HG02798 (cell line): ENCODE measurements around the gene HNF1A.

Source experiments
- ATAC-seq: cut with Tn5 transposase; IDR thresholded peaks from one replicate; pipeline ENCODE4 v1.9.1; 2021; ENCODE audit warnings: mild to moderate bottlenecking; ENCODE audit not compliant: unreplicated experiment, poor library complexity

Gene HNF1A

DNA sequence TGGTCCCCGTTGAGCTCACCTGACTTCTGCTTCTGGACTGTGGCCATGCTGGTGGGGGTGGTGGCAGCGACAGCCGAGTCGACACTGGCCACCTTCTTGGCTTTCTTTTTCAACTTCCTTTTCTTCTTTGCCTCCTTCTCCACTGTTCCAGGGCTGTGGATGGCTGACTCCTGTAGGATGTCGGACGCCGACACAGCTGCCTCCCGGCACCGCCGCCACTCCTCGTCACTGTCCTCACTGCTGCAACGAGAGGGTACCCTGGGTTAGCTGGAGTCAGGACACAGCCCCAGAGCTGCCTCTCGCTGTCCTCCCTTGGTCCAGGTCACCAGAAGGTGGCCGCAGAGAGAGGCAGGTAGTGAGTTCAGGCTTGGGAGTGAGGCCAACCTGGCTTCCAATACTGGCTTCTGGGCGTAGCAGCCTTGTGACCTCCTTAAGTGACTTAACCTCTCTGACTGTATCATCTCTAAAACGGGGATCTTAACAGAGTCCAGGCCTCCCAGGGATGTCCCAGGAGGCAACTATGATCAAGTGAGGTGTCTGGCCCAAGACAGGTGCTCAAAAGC is 26.0 kb downstream of the HNF1A start:
- no peak for ATAC-seq

DNA sequence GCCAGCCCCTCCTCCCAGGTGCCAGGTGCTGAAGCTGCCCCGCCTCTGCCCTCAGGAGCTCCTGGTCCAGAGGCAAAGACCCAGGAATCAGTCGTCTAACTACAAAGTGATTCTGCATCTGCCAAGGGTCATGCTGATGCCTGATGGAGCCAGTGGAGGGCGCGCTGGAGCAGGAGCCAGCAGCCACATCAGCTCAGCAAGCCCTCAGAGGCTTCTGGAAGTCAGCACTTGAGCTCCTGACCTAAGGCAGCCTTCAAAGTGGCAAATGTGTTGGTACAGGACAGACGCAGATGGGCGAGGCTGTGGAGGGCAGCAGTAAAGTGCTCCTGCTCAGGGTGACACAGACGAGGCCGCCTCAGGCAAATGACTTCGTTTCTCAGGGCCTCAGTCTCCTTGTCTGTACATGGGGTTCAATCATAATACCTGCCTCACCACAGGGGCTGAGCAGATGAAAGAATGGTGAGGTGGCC is 27.0 kb downstream of the HNF1A start:
- ATAC-seq, result no peak

DNA sequence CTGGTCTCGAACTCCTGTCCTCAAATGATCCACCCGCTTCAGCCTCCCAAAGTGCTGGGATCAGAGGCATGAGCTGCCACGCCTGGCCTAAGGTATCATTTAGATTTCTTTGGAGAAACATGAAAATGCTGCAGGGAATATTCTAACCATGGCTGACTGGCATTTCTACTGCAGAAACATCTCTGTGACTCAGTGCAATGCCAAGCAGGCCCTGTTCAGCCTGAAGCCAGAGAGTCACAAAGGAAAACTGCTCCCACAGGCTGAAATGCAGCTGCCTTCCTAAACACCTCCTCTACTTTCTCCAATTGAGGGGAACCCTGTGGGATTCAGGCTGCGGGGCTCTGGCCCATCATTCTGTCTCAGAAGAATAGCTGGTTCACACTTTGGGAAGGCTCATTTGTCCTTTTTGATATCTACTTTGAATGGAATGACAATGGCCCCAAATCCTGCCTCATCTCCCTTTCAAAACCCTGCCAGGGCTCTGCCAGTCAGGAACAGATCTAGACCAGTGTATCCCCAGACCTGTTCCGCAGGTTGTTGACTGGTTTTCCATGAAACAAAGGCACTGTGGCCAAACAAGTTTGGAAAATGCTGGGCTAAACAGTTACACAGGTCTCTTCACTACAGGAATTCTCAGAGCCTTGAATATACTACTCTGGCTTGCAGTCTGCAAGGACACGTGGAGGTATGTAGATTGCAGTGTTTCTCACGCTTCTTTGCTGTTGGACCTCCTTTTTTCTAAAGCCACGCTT is 30.2 kb downstream of the HNF1A start:
- no peak for ATAC-seq

DNA sequence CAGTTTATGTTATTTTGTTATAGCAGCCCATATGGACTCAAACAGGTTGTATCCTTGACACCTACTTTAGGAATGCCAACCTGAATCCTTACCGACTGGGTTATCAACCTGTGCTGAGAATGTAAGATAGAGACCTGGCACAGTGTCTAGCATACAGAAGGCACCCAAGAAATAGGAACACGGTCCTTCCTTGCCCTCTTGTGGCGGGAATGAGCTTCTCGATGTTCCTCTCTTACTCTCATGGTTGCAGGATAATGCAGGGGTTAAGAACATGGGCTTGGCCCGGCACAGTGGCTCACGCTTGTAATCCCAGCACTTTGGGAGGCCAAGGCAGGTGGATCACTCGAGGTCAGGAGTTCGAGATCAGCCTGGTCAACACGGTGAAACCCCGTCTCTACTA is 31.4 kb downstream of the HNF1A start:
- no peak for ATAC-seq

DNA sequence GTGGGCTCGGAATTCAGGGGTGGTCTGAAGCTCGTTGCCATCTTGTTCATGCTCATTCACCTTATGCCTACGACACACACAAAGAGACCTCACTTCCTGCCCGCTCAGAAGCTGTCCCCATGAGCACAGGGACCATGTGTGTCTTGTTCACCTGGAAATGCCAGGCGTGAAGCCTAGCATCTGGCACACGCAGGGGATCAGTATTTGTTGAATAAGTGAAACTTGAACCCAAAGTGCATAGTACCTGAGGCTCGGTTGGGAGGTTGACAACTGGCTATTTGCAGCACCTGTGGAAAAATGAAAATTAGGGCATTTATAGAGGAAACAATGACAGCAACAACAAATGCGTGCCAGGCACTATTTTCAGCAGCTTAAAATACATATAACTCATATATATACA is 32.5 kb downstream of the HNF1A start:
- ATAC-seq, result no peak

DNA sequence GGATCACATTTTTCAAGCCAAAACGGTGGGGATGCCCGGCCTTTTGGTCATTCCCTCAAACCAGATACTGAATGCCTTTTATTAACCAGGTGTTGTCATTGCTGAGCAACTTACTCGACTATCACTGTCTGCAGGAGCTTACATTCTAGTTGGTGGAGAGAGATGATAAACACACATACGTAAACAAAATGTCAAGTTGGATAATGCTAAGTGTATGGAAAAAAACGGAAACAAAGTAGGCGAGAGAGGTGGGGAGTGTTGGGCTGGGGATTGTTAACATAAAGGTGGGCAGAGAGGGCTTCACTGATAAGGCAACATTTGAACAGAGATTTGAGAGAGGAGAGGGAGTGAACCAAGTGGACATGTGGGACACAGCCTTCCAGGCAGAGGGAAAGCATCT is 33.5 kb downstream of the HNF1A start:
- no peak for ATAC-seq

DNA sequence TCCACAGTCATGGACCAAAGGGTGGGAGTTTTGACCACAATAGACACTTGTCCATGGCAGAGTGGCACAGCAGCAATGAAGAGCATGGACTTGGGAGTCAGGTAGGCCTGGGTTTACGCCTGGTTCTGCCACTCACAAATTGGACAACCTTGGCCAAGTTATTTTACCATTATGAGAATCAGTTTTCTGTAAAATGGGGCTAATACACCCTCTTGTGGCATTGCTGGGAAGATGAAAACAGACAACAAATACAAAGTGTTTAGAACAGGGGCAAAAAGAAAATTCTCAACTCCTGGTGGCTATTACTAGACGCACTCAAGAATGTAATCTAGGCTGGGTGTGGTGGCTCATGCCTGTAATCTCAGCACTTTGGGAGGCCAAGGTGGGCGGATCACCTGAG is 35.4 kb downstream of the HNF1A start:
- no peak for ATAC-seq

DNA sequence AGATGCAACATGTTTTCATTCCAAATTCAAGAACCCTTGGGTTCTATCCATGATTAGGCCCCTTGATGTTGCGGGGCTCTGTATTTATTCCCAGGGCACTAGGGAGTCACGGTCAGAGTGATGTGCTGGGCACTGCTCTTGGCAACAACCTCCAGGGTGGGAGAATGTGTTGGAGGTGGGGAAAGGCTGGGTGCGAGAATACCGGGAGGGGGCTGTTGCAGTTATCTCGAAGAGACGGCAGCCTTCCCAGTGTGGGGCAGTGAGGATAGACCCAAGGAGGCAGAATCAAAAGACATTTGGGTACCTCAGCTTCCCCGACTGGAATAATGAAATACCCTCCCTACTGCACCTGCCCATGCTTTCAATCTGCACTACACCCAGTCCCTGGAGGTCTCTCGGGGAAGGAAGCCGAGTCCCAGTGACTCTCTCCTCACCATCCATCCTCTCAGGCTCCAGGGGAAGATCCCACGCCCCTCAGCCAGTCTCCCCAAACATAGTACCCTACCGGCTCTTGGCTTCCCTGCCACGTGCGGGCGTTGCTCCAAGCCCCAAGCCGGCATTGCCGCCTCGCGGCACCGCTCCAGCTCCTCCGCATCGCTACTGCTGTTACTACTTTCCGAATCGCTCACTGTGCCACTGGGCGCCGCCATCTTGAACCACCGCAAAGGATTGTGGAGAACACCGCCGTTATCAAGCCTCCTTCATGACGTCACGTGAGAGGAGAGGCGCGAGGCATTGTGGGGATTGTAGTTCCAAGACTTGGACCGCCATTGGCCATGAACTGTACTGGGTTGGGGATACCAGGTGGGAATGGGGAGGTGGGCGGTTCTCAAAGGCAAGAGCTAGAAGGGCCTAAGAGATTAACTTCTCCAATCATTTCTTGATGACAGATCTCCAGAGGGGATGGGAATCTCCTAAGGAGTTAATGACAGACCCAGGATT is 37.8 kb downstream of the HNF1A start, which contains the start of gene C12orf43:
C12orf43 (minus strand) TSS at position 663 of the 942 bp plus-strand sequence; CDS start at position 650, 13 bp downstream.
- peak; percentile 97 for ATAC-seq

DNA sequence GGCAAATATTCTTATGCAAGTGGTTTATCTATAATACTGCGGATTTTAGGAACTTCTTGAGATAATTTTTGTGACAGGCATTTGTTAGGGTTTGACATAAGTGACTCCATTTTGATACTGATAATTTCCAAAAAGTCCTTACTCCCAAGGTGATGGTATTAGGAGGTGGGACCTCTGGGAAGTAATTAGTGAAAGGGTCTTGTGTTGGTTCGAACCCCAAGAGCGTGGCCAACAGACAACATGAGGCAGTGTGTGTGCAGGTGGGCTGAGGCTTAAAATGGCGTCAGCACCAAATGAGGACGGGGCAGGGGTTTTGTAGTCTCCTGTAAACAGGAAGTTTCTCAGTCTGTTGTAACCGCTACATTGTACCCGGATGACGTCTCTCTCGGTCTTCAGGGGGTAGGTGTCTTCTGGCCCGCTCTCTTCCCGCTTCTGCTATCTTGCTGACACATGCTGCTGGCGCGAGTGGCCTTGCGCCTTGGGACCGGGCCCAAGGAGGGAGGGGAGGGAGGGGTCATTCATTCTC is 39.7 kb downstream of the HNF1A start:
- no peak for ATAC-seq

DNA sequence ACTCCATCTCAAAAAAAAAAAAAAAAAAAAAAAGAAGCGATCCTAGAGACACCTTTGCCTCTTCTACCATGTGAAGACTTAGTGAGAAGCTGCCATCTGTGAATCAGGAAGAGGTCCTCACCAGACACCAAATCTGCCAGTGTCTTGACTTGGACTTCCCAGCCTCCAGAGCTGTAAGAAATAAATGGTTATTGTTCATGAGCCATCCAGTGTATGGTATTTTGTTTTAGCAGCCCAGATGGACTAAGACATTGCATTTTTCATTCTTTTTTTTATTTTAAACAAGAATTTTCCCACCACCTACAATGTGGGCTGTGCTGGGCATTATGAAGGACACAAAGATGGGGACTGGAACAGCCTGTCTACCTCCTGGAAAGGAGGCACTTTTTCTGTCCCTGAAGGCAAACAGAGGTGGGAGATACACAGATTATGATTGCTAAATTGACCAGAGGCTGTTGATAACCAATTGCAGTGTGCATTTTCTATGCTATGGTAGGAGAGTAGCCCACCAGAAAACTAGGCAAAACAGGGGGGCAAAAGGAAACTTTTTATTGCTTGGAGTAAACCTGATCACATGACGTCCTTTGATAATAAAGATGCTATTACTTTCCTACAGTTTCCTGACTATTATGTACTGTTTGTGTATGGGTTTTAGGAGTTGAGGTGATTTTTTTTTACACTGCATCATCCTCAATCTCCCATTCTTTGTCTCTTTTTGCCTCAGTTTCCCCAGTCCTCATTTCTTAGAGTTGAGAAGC is 40.7 kb downstream of the HNF1A start:
- ATAC-seq, result no peak

DNA sequence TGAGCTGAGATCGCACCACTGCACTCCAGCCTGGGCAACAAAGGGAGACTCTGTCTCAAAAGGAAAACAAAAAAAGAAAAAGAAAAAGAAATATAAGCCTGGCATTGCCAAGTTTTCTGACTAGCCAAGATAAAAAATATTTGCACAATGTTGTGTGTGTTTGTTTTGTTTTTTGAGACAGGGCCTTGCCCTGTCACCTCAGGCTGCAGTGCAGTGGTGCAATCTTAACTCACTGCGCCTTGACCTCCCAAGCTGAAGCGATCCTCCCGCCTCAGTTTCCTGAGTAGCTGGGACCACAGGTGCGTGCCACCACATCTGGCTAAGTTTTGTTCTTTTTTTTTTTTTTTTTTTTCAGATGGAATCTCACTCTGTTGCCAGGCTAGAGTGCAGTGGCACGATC is 43.4 kb downstream of the HNF1A start:
- no peak for ATAC-seq

DNA sequence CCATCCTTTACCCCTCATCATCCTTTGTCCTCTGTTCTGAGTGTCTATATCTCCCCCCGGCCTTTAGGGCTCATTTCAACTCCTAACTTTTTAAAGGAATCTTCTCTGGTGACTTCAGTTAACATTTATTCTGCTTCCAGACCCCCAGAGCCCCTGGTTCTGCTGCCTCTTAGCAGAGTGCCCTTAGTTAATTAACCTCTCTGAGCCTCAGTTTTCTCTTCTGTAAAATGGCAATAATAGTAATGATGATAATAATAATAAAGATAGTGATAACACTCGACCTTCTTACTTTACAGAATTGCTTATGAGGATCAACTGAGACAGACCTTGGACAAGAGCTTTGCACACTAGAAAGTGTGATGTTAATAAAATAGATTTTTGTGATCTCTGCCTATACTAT is 44.4 kb downstream of the HNF1A start:
- no peak for ATAC-seq

DNA sequence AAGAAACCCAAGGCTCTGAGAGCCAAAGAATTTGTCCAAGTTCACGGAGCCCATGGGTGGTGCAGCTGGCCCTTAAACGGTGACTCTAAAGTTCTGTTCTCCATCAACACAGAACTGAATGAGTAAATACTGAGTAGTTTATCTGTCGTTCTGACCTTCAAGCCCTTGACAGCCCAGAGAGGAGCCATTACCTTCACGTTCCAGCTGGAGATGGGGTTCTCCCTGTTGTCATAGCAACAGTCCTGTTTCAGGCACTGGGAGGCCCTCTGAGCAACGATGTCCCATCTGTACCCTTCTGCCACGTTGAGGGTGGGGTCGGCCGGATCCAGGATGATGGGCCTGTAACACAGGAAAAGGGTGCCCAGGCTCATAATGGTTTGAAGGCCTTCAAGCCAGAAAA is 45.5 kb downstream of the HNF1A start:
- no peak for ATAC-seq

DNA sequence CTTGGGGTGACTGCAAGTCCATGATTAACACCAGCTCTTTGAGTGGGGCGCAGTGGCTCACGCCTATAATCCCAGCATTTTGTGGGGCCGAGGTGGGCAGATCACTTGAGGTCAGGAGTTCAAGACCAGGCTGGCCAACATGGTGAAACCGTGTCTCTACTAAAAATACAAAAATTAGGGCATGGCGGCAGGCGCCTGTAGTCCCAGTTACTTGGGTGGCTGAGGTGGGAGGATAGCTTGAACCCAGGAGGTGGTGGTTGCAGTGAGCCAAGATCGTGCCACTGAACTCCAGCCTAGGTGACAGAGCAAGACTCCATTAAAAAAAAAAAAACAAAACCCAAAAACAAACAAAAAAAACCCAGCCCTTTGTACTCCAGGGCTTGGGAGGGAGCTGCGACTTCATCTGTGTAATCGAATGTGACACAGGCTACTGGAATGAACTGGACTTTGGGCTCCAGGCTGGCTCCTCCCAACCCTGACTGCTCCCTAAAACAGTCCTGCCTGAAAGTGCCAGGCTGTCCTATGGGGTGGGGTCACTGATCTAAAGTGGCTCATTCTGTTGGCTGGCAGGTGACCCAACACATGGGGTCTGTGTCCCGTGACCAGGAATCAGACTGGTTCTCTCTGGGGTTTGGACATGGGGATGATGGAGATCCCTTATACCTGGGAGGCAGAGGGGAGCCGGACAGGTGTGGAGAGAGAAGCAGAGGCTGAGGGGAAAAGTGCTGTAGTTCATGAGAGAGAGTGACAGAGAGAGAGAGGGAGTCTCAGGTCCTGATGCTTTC is 47.3 kb downstream of the HNF1A start:
- no peak for ATAC-seq

DNA sequence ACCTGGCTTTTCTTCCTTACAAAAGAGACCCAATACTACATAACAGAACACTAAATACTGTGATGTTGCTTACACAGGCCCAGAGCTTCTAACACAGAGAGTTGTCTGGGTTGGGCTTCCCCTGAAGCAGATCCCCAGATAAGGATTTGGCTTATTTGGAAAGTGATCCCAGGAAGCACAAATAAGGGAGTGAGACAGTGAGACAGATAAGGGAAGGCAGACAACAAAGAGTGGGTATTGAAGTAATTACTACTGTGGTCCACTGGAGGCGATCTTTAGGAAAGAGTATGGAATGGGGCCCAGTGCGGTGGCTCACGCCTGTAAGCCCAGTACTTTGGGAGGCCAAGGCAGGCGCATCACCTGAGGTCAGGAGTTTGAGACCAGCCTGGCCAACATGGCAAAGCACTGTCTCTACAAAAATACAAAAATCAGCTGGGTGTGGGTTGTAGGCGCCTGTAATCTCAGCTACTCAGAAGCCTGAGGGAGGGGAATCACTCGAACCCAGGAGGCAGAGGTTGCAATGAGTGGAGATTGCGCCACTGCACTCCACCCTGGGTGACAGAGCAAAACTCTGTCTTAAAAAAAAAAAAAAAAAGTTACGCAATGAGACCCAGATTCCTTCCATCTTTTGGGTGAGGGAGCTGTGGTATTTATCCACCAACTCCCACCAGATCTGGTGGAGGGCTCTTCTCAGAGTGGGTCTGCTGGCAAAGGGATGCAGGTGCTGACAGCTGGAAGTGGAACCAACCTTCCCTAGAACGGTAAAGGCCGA is 48.1 kb downstream of the HNF1A start:
- ATAC-seq, result no peak

DNA sequence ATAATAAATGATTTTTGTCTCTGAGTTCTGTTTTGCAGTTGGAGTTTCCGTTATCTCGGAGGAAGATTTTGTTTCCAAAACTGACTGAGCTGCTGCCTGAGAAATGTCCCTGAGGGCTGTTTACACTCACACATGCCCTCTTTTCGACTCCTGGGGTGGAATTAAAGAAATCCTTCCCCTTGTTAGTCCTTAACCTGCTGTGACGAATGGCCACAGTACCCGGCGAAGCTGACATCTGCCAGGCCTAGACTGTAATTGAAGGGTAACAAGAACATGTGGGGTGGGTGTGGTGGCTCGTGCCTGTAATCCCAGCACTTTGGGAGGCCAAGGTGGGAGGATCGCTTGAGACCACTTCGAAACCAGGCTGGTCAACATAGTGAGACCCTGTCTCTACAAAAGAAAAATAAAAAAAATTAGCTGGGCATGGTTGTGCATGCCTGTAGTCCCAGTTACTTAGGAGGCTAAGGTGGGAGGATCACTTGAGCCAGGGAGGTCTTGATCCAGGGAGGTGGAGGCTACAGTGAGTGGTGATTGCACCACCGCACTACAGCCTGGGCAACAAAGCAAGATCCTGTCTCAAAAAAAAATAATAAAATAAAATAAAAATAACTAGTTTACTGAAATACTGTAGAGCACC is 52.4 kb downstream of the HNF1A start:
- ATAC-seq, result no peak

DNA sequence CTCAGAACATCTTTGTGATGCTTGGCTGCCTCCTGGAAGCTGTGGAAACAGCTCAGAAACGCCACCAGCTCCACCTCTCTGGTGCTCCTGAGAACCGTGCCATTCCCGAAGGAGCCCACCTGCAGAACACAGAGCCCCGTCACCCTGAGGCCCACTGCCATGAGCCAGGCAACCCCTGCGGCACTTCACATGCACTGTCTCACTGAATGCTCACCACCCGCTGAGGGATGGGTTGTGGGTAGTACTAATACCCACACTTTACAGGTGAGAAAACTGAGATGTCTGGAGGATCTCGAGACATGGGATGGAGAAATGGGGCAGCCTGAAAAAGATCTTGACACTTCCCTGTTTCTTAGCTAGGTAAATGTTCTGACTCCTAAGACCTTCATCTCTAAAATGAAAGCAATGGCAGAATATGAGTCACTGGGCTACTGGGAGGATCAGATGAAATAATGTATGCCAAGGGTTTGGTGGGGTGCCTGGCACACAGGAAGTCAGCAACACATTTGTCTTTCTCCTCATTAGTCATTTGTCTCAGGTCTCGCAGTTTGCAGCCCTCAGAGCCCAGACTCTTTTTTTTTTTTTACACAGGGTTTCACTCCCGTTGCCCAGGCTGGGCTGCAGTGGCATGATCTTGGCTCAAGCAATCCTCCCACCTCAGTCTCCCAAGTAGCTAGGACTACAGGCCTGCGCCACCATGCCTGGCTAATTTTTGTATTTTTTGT is 55.4 kb downstream of the HNF1A start:
- no peak for ATAC-seq
